VCaP (cell line): ENCODE data around the gene PRKAR1A.

ENCODE experiments used
- H3K27ac ChIP-seq: fragments of 450-650 bp; 2 replicates; pipeline ENCODE4 v1.5.1; 2017
- CTCF ChIP-seq: fragments of 450-650 bp; conservative IDR thresholded peaks from 2 replicates; pipeline ENCODE4 v1.5.1; 2017; ENCODE audit warnings: mild to moderate bottlenecking, moderate library complexity

The PRKAR1A gene

GRCh38 chr17:68567581-68567980 is 55.4 kb downstream of the PRKAR1A start:
- H3K27ac ChIP-seq, result no peak overlapping the region
- TF ChIP-seq CTCF, result no peak

- H3K27ac ChIP-seq, result no peak overlapping the region
- no peak for TF ChIP-seq CTCF
Measured at GRCh38 chr17:68568581-68568980, 56.4 kb downstream of the PRKAR1A start.

- TF ChIP-seq CTCF, result no peak
- no peak overlapping the region for H3K27ac ChIP-seq
Measured at GRCh38 chr17:68569346-68569745, 57.1 kb downstream of the PRKAR1A start.

GRCh38 chr17:68570526-68570925 is 58.3 kb downstream of the PRKAR1A start:
- no peak for TF ChIP-seq CTCF
- H3K27ac ChIP-seq, result no peak overlapping the region

- TF ChIP-seq CTCF, result no peak
- H3K27ac ChIP-seq, result no peak overlapping the region
Measured at GRCh38 chr17:68572138-68572842, 60.1 kb downstream of the PRKAR1A start.

- no peak overlapping the region for H3K27ac ChIP-seq
- no peak for TF ChIP-seq CTCF
Measured at GRCh38 chr17:68573338-68573737, 61.1 kb downstream of the PRKAR1A start.

- no peak for TF ChIP-seq CTCF
- no peak overlapping the region for H3K27ac ChIP-seq
Measured at GRCh38 chr17:68576137-68576536, 63.9 kb downstream of the PRKAR1A start.
